K562 (cell line): ENCODE measurements around the gene C21orf58. TPM values are rescaled to one million over a fixed set of nuclear protein-coding genes. Genes with fewer than 3 reads are reported as not detected.

Source experiments
- ATAC-seq: fragments of 200-7000 bp; cut with Tn5 transposase; 3 replicates; pipeline ENCODE4 v1.9.1; 2020; ENCODE audit warnings: moderate library complexity
- BruUV-seq: library from RNA; stranded (reverse); fragments of 400-500 nt; replicated peaks from 2 replicates; lab custom pipeline; 2021; lab: Mats Ljungman, UMichigan
- CTCF ChIA-PET: fragments of 300-600 bp; formaldehyde crosslinking; extraction: SDS; loops from one replicate; lab custom pipeline; 2021; ENCODE audit warnings: low intra/inter-chr PET ratio; lab: Yijun Ruan, JAX
- POLR2A ChIA-PET: fragments of 300-600, 350-650 bp; sonication (Branson Sonifier 250); formaldehyde crosslinking; extraction: SDS; loops from one replicate; lab custom pipeline; 2021; ENCODE audit warnings: antibody characterized with exemption, inconsistent platforms; lab: Yijun Ruan, JAX
- DNase-seq, 4 experiments: peaks; one replicate each; pipeline versions ENCODE4 v3.0.0 to v3.0.0-alpha.2; 2011 to 2018; ENCODE audit warnings: low spot score in 3 of 4, mixed read lengths in 3 of 4; ENCODE audit errors: extremely low read depth in 1 of 4
- FAIRE-seq: peaks from 2 replicates; lab custom pipeline; 2011; peaks lifted over from hg19 to GRCh38; lab: Jason Lieb, UNC
- H2AFZ ChIP-seq: 2 replicates; pipeline ENCODE4 v1.6.0; 2011; ENCODE audit warnings: low read depth, low read length, control low read depth, inconsistent platforms
- H3K27ac ChIP-seq: fragments of 200-600 bp; 3 replicates; pipeline ENCODE4 v1.8.0; 2011; ENCODE audit warnings: low read depth, mild to moderate bottlenecking, control low read depth, inconsistent platforms, low read length, moderate library complexity, mixed read lengths; ENCODE audit errors: extremely low read depth
- H3K27me3 ChIP-seq, 2 experiments: fragments of 300-600 bp in 1 of 2; 2 replicates in 1 of 2; 3 replicates in 1 of 2; pipeline versions ENCODE4 v1.6.0 to v1.8.0; 2011; ENCODE audit warnings: inconsistent platforms in 2 of 2, low read length in 2 of 2, mild to moderate bottlenecking in 1 of 2, mixed read lengths in 1 of 2, moderate library complexity in 1 of 2; ENCODE audit not compliant: control insufficient read depth in 2 of 2, insufficient read depth in 2 of 2
- H3K36me3 ChIP-seq: fragments of 300-600 bp; 3 replicates; pipeline ENCODE4 v1.8.0; 2011; ENCODE audit warnings: mild to moderate bottlenecking, low read length, inconsistent platforms; ENCODE audit not compliant: control insufficient read depth, insufficient read depth
- H3K4me1 ChIP-seq, 2 experiments: fragments of 200-600 bp in 1 of 2; replicated peaks in 1 of 2; 2 replicates in 1 of 2; 3 replicates in 1 of 2; pipeline versions ENCODE4 v1.5.1 to v1.8.0; 2011; ENCODE audit warnings: inconsistent platforms in 2 of 2, low read length in 2 of 2, mild to moderate bottlenecking in 1 of 2, mixed read lengths in 1 of 2, moderate library complexity in 1 of 2; ENCODE audit not compliant: control insufficient read depth in 2 of 2, insufficient read depth in 2 of 2
- H3K4me2 ChIP-seq: 2 replicates; pipeline ENCODE4 v1.6.1; 2011; ENCODE audit warnings: low read length, control low read depth, inconsistent platforms, mixed read lengths; ENCODE audit not compliant: insufficient read depth
- H3K4me3 ChIP-seq: fragments of 200-600 bp; sonication (generic), shearing (Covaris generic); 2 replicates; pipeline ENCODE4 v1.5.1; 2016; ENCODE audit warnings: control low read depth, inconsistent platforms
- H3K79me2 ChIP-seq: fragments of 200-600 bp; 3 replicates; pipeline ENCODE4 v1.8.0; 2011; ENCODE audit warnings: low read length, inconsistent platforms; ENCODE audit not compliant: control insufficient read depth, insufficient read depth
- H3K9ac ChIP-seq, 2 experiments: 2 replicates each; pipeline versions ENCODE4 v1.6.0 to v1.6.1; 2011; ENCODE audit warnings: low read depth in 2 of 2, low read length in 2 of 2, control low read depth in 1 of 2, inconsistent platforms in 1 of 2, mild to moderate bottlenecking in 1 of 2, mixed read lengths in 1 of 2; ENCODE audit not compliant: insufficient read depth in 1 of 2
- H3K9me1 ChIP-seq: one replicate; pipeline ENCODE4 v1.6.0; 2011; ENCODE audit warnings: inconsistent platforms, mild to moderate bottlenecking, low read length, moderate library complexity; ENCODE audit not compliant: control insufficient read depth, insufficient read depth
- H3K9me3 ChIP-seq: replicated peaks from 2 replicates; pipeline ENCODE4 v1.5.1; 2011; ENCODE audit warnings: low read depth, low read length, inconsistent platforms; ENCODE audit not compliant: control insufficient read depth, insufficient read depth
- H4K20me1 ChIP-seq: replicated peaks from 2 replicates; pipeline ENCODE4 v1.6.1; 2011; ENCODE audit warnings: low read length, inconsistent platforms, mixed read lengths; ENCODE audit not compliant: control insufficient read depth, insufficient read depth
- EP400 ChIP-seq: fragments of 450-650 bp; IDR thresholded peaks from 2 replicates; pipeline ENCODE4 v1.6.1; 2017; ENCODE audit warnings: antibody characterized with exemption, mild to moderate bottlenecking, moderate library complexity
- HMGN3 ChIP-seq: IDR thresholded peaks from 2 replicates; pipeline ENCODE4 v1.6.1; 2011; ENCODE audit warnings: borderline replicate concordance, low read depth, mild to moderate bottlenecking, mixed read lengths, low read length; ENCODE audit not compliant: insufficient read length; ENCODE audit errors: extremely low read depth
- POLR2G ChIP-seq: fragments of 200-400 bp; formaldehyde crosslinking; IDR thresholded peaks from 2 replicates; pipeline ENCODE4 v1.6.1; 2017; ENCODE audit warnings: low read depth, mild to moderate bottlenecking, antibody characterized with exemption, low read length, moderate library complexity
- ZNF584 ChIP-seq: fragments of 200-800 bp; sonication (Bioruptor generic); IDR thresholded peaks from 2 replicates; pipeline ENCODE4 v1.6.1; 2016; ENCODE audit warnings: low read depth, mild to moderate bottlenecking, missing genetic modification characterization, missing compliant biosample characterization
- WGBS: fragments of 100-300 bp; shearing (Covaris generic); methylation state at CpG from one replicate; pipeline ENCODE4 v1.1.6; 2016; ENCODE audit warnings: low coverage, mixed read lengths; ENCODE audit not compliant: insufficient coverage; ENCODE audit errors: missing lambda C conversion rate; 5-methylcytosine and 5-hydroxymethylcytosine counted together
- in situ Hi-C: fragments of 300-500 bp; cut with MboI; formaldehyde crosslinking; loops from 4 replicates; pipeline ENCODE4 v1.15.0; 2018; ENCODE audit warnings: inconsistent platforms, mixed read lengths
- intact Hi-C: fragments of 100-400 bp; cut with micrococcal nuclease; formaldehyde crosslinking; loops from 2 replicates; pipeline ENCODE4 v1.14.2; 2022
- polyA plus RNA-seq, 8 experiments: library from polyadenylated mRNA; depleted of rRNA in 4 of 8; stranded (reverse) in 5 of 8; unstranded in 3 of 8; fragments of >200 nt; fragmentation: Nextera tagmentation in 2 of 8; fragmentation: Illumina TruSeq in 1 of 8; extraction: Ambion mirVana in 2 of 8; extraction: Trizol in 1 of 8; gene quantifications; 2 replicates each; pipeline versions ENCODE4 v1.2.1 to v1.2.3, GENCODE V29; 2011 to 2014; ENCODE audit warnings: inconsistent platforms in 1 of 8, missing spikeins in 1 of 8
- total RNA-seq, 7 experiments: library from RNA; depleted of rRNA in 6 of 7; stranded (reverse); fragments of >200 nt in 6 of 7; fragmentation: Illumina TruSeq in 2 of 7; extraction: Trizol in 2 of 7; gene quantifications; 2 replicates each; pipeline versions ENCODE4 v1.2.1 to v1.2.3, GENCODE V29; 2011 to 2021; ENCODE audit warnings: low replicate concordance in 1 of 7
- TF ChIP-seq, protein P1 (sequence below): fragments of 450-650 bp; IDR thresholded peaks from 2 replicates; pipeline ENCODE4 v1.6.1; 2016; ENCODE audit warnings: missing biosample characterization, missing genetic modification characterization

Gene C21orf58
- total and polyA plus RNA-seq, 9 of the 15 experiments (the other 6 are each of a cell fraction or from before 2014, with no cell fraction given), result 1.2 to 30.5 (median 12.4) TPM

DNA sequence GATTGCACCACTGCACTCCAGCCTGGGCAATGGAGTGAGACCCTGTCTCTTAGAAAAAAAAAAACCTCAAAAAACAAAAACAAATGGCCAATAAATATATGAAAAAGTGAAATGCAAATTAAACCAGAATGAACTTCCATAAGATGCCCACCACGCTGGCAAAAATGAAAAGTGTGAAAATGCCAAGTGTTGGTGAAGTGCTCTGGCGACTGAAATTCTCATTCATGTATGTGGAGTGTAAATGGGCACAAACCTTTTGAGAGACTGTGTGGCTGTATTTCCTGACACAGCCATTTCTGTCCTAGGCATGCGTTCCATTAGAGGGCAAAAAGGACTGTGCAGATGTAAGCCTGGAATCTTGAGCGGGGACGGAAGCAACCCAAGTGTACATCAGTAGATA lies 19.2 kb downstream of the C21orf58 start (continued):
- TF ChIP-seq, protein P1, sequence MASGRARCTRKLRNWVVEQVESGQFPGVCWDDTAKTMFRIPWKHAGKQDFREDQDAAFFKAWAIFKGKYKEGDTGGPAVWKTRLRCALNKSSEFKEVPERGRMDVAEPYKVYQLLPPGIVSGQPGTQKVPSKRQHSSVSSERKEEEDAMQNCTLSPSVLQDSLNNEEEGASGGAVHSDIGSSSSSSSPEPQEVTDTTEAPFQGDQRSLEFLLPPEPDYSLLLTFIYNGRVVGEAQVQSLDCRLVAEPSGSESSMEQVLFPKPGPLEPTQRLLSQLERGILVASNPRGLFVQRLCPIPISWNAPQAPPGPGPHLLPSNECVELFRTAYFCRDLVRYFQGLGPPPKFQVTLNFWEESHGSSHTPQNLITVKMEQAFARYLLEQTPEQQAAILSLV, result no peak
- TF ChIP-seq EP400, result no peak

DNA sequence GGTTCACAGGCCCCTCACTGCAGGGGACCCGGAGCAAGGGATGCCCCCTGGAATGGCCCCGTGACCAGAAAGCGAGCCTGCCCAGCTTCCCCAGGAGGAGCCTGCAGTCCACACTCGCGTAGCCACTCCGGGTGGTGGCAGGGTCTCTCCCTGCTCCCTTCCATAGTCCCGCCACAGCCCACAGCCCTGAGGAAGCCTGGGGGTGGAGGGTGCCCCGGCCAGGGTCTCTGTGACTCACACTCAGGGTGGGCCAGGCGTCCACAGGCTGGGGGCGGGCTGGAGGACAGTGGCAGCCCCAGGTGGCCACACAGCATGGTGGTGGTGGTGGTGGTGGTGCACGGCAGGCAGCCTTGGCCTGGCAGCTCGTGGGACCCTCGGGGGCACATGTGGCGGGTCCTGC lies 21.9 kb downstream of the C21orf58 start:
- no peak for TF ChIP-seq ZNF584 (CRISPR knock-in tag)
- peak; percentile 10 for TF ChIP-seq HMGN3
- TF ChIP-seq POLR2G, result peak; percentile 58
- H3K9ac ChIP-seq, result peak overlapping the region in 1 of 2 experiments; percentile 26; a peak in 1 of 4 replicates
- no peak overlapping the region for H2AFZ ChIP-seq
- no peak for FAIRE-seq
- H3K27ac ChIP-seq, result no peak overlapping the region
- H3K9me1 ChIP-seq, result no peaks in the 10 kb centered on the region
- ChIA-PET POLR2A (interaction anchor here (0.6 to 1.7 kb wide), 4 partner anchors 13 to 21 kb away, joined by 3 to 9 read pairs (median 4); partner anchors contain the start of genes MCM3AP and YBEY), CTCF (no interaction called here)
- H3K4me2 ChIP-seq, result no peak overlapping the region
- no TSS peak for BruUV-seq
- H3K36me3 ChIP-seq, result peaks cover 58% of the 10 kb centered on the region
- no peaks in the 10 kb centered on the region for H3K9me3 ChIP-seq
- H4K20me1 ChIP-seq, result no peaks in the 10 kb centered on the region
- H3K4me3 ChIP-seq, result no peak overlapping the region
- intact Hi-C loops (no loop called here), in situ Hi-C loops (no loop called here)
- no peak for DNase-seq
- peaks cover 3 to 17% of the 10 kb centered on the region in 2 experiments; a peak in 1 of 5 replicates for H3K4me1 ChIP-seq
- no peaks in the 10 kb centered on the region for H3K27me3 ChIP-seq
- 91% methylated on average over 9 of the region's 14 CpGs for WGBS
- ATAC-seq, result no peak
- H3K79me2 ChIP-seq, result no peaks in the 10 kb centered on the region
